NT2/D1 (cell line): Measurements from ENCODE around the gene PIK3R6.
"Not testable (repeated sequence)": the region's sequence is repeated elsewhere in the genome, so short reads cannot be mapped to it uniquely, and the experiment has no call there.

Source experiments
- SUZ12 ChIP-seq: IDR thresholded peaks from 2 replicates; pipeline ENCODE4 v1.6.1; 2011; ENCODE audit not compliant: insufficient read length, insufficient read depth; ENCODE audit errors: extremely low read depth
- YY1 ChIP-seq: IDR thresholded peaks from 2 replicates; pipeline ENCODE4 v1.6.1; 2011; ENCODE audit not compliant: insufficient read length, insufficient read depth
- ZNF274 ChIP-seq: IDR thresholded peaks from 2 replicates; pipeline ENCODE4 v1.6.1; 2011; ENCODE audit warnings: mild to moderate bottlenecking, low read depth, low read length

- not testable (repeated sequence) for TF ChIP-seq YY1, SUZ12, ZNF274
Observed at GRCh38 chr17:8805396-8805795, 62.1 kb downstream of the PIK3R6 start.
